ENCODE measurements around the gene ZNF710.

DNA sequence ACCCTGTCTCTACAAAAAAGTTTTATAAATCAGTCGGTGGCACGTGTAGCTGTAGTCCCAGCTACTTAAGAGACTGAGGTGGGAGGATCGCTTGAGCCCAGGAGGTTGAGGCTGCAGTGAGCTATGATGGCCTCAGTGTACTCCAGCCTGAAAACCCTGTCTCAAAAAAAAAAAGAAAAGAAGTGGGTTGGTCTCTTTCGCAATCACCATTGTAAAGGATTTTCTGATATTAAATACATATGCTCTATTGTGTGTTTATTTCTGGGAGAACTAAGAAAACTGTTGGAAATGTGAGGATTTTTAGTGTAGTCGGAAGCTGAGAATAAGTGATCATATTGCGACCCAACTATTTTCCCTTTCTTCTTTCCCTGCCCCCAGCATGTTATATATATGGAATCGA is 7.5 kb downstream of the ZNF710 start:
- TF ChIP-seq, protein P1, sequence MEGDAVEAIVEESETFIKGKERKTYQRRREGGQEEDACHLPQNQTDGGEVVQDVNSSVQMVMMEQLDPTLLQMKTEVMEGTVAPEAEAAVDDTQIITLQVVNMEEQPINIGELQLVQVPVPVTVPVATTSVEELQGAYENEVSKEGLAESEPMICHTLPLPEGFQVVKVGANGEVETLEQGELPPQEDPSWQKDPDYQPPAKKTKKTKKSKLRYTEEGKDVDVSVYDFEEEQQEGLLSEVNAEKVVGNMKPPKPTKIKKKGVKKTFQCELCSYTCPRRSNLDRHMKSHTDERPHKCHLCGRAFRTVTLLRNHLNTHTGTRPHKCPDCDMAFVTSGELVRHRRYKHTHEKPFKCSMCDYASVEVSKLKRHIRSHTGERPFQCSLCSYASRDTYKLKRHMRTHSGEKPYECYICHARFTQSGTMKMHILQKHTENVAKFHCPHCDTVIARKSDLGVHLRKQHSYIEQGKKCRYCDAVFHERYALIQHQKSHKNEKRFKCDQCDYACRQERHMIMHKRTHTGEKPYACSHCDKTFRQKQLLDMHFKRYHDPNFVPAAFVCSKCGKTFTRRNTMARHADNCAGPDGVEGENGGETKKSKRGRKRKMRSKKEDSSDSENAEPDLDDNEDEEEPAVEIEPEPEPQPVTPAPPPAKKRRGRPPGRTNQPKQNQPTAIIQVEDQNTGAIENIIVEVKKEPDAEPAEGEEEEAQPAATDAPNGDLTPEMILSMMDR (IDR thresholded peaks at IDR 0.05 in 8 of 11, conservative IDR thresholded peaks at IDR 0.05 in 3 of 11): no peak
- TF ChIP-seq POLR2A (IDR thresholded peaks at IDR 0.05) (no peak), POLR2AphosphoS5 (IDR thresholded peaks at IDR 0.05) (no peak)
